NCI-H146 treated with DMSO at 0.1 percent for 48 hours (cell line): Measurements from ENCODE around the gene ADCYAP1.

Experiments
- DNase-seq: peaks from one replicate; lab custom pipeline; 2025; ENCODE audit not compliant: unreplicated experiment; lab: John Stamatoyannopoulos, UW

Gene ADCYAP1

GRCh38 chr18:908758-909724 lies 4.4 kb downstream of the ADCYAP1 start:
- peak; percentile 41 for DNase-seq

- no peak for DNase-seq
These were observed 5.6 kb downstream of the ADCYAP1 start for GRCh38 chr18:910247-910646.

GRCh38 chr18:911025-911424 lies 6.4 kb downstream of the ADCYAP1 start:
- DNase-seq = no peak

- no peak for DNase-seq
These were observed 6.8 kb downstream of the ADCYAP1 start for GRCh38 chr18:911486-911885.

GRCh38 chr18:916562-916961 lies 11.9 kb downstream of the ADCYAP1 start:
- DNase-seq = no peak

- no peak for DNase-seq
These were observed 14.4 kb downstream of the ADCYAP1 start for GRCh38 chr18:919078-919477.

- peak; percentile 87 for DNase-seq
These were observed 18.6 kb downstream of the ADCYAP1 start for GRCh38 chr18:923144-923866.

- DNase-seq = peak; percentile 62
These were observed 20.3 kb downstream of the ADCYAP1 start for GRCh38 chr18:924987-925386.

- no peak for DNase-seq
These were observed 22.3 kb downstream of the ADCYAP1 start for GRCh38 chr18:926946-927345.

- no peak for DNase-seq
These were observed 28.4 kb downstream of the ADCYAP1 start for GRCh38 chr18:933082-933481.

- no peak for DNase-seq
These were observed 30.0 kb downstream of the ADCYAP1 start for GRCh38 chr18:934518-935133.

GRCh38 chr18:936941-937340 lies 32.3 kb downstream of the ADCYAP1 start:
- DNase-seq = no peak

- no peak for DNase-seq
These were observed 34.5 kb downstream of the ADCYAP1 start for GRCh38 chr18:939166-939565.

GRCh38 chr18:939958-940357 lies 35.3 kb downstream of the ADCYAP1 start:
- no peak for DNase-seq

GRCh38 chr18:941331-941730 lies 36.7 kb downstream of the ADCYAP1 start:
- no peak for DNase-seq

GRCh38 chr18:944440-944839 lies 39.8 kb downstream of the ADCYAP1 start:
- DNase-seq = no peak

GRCh38 chr18:949724-950631 lies 45.3 kb downstream of the ADCYAP1 start:
- no peak for DNase-seq

- DNase-seq = no peak
These were observed 46.3 kb downstream of the ADCYAP1 start for GRCh38 chr18:950882-951495.

GRCh38 chr18:955384-956066 lies 50.9 kb downstream of the ADCYAP1 start:
- no peak for DNase-seq

- DNase-seq = no peak
These were observed 53.2 kb downstream of the ADCYAP1 start for GRCh38 chr18:957829-958228.
